Ishikawa (cell line): ENCODE measurements around the gene RAVER2.

Experiments used
- CEBPB ChIP-seq: IDR thresholded peaks from 2 replicates; pipeline ENCODE4 v1.6.1; 2012
- CREB1 ChIP-seq: IDR thresholded peaks from 2 replicates; pipeline ENCODE4 v1.6.1; 2012; ENCODE audit warnings: low read depth
- EGR1 ChIP-seq: IDR thresholded peaks from 2 replicates; pipeline ENCODE4 v1.6.1; 2012
- EP300 ChIP-seq: IDR thresholded peaks from 2 replicates; pipeline ENCODE4 v1.6.1; 2012; ENCODE audit warnings: borderline replicate concordance
- FOXM1 ChIP-seq: IDR thresholded peaks from 2 replicates; pipeline ENCODE4 v1.6.1; 2012; ENCODE audit warnings: low read depth, borderline replicate concordance
- MAX ChIP-seq: IDR thresholded peaks from 2 replicates; pipeline ENCODE4 v1.6.1; 2012
- NFIC ChIP-seq: IDR thresholded peaks from 2 replicates; pipeline ENCODE4 v1.6.1; 2012
- RAD21 ChIP-seq: IDR thresholded peaks from 2 replicates; pipeline ENCODE4 v1.6.1; 2012; ENCODE audit warnings: low read depth
- TAF1 ChIP-seq: IDR thresholded peaks from 2 replicates; pipeline ENCODE4 v1.6.1; 2012; ENCODE audit warnings: low read depth, mild to moderate bottlenecking
- TCF12 ChIP-seq: IDR thresholded peaks from 2 replicates; pipeline ENCODE4 v1.6.1; 2012; ENCODE audit warnings: low read depth
- TEAD4 ChIP-seq: IDR thresholded peaks from 2 replicates; pipeline ENCODE4 v1.6.1; 2012
- USF1 ChIP-seq: IDR thresholded peaks from 2 replicates; pipeline ENCODE4 v1.6.1; 2012
- YY1 ChIP-seq: IDR thresholded peaks from 2 replicates; pipeline ENCODE4 v1.6.1; 2012; ENCODE audit warnings: low read depth
- ZBTB7A ChIP-seq: IDR thresholded peaks from 2 replicates; pipeline ENCODE4 v1.6.1; 2012; ENCODE audit warnings: low read depth
- TF ChIP-seq, protein P1 (sequence below): IDR thresholded peaks from 2 replicates; pipeline ENCODE4 v1.6.1; 2012; ENCODE audit warnings: low read depth, mild to moderate bottlenecking

RAVER2 gene

DNA sequence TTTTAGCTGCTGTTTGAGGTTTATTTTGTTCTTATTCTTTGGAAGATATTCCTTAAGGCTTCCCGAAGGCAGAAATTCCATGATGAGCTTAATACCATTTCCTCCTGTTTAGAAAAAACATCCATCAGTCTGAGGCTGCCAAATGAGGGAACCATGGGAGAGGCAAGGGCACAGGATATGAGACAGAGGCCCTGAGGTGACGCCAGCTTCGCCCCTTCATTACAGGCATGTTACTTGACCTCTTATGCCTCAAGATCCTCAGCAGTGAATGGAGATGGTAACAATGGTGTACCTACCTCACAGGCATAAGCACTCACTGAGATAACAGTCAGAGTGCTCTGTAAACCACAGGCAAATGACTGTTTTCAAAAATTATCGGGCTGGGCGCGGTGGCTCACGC, 93.6 kb downstream of the RAVER2 start:
- TF ChIP-seq CEBPB, result no peak
- TF ChIP-seq MAX, result no peak
- no peak for TF ChIP-seq TEAD4
- TF ChIP-seq RAD21, result no peak
- no peak for TF ChIP-seq NFIC
- no peak for TF ChIP-seq TCF12
- no peak for TF ChIP-seq ZBTB7A
- TF ChIP-seq YY1, result no peak
- TF ChIP-seq EP300, result no peak
- no peak for TF ChIP-seq EGR1
- TF ChIP-seq CREB1, result no peak
- no peak for TF ChIP-seq TAF1
- TF ChIP-seq USF1, result no peak

GRCh38 chr1:64839261-64839660, 94.4 kb downstream of the RAVER2 start:
- TF ChIP-seq FOXM1 (no peak), EP300 (no peak), USF1 (no peak), EGR1 (no peak), NFIC (no peak), MAX (no peak), CEBPB (no peak), ZBTB7A (no peak), CREB1 (no peak), YY1 (no peak), TEAD4 (no peak), RAD21 (no peak), TAF1 (no peak), TCF12 (no peak)
- TF ChIP-seq, protein P1, sequence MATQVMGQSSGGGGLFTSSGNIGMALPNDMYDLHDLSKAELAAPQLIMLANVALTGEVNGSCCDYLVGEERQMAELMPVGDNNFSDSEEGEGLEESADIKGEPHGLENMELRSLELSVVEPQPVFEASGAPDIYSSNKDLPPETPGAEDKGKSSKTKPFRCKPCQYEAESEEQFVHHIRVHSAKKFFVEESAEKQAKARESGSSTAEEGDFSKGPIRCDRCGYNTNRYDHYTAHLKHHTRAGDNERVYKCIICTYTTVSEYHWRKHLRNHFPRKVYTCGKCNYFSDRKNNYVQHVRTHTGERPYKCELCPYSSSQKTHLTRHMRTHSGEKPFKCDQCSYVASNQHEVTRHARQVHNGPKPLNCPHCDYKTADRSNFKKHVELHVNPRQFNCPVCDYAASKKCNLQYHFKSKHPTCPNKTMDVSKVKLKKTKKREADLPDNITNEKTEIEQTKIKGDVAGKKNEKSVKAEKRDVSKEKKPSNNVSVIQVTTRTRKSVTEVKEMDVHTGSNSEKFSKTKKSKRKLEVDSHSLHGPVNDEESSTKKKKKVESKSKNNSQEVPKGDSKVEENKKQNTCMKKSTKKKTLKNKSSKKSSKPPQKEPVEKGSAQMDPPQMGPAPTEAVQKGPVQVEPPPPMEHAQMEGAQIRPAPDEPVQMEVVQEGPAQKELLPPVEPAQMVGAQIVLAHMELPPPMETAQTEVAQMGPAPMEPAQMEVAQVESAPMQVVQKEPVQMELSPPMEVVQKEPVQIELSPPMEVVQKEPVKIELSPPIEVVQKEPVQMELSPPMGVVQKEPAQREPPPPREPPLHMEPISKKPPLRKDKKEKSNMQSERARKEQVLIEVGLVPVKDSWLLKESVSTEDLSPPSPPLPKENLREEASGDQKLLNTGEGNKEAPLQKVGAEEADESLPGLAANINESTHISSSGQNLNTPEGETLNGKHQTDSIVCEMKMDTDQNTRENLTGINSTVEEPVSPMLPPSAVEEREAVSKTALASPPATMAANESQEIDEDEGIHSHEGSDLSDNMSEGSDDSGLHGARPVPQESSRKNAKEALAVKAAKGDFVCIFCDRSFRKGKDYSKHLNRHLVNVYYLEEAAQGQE, result no peak

DNA sequence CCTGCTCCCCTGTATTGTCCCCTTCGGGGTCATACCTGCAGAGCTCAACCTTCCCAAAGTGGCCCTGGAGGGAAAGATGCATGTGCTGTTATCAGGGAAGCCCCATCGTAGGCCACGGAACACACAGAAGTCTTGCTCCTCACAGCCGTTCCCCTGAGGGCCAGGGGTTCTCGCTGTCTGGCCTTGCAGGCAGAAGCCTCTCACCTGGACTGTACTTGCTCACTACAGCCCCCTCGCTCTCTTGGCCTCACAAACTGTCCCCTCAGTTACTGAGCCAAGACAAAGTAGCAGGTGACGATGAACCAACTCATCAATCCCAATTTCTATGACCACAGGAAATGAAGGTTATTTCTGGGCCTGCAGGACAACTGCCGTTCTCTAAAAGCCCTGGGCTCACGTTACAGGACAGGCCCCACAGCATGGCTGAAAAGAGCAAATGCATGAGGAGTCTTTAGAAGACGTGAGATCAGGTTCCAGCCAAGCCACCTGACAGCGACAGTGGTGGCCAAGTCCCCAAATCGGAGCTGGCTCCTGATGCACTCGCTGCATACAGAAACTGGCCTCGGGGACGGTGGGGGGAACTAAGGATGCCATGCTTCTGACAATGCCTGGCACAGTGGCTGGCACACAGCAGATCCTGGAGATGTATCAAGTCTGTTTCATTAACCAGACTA, 95.0 kb downstream of the RAVER2 start:
- TF ChIP-seq RAD21 (no peak), USF1 (no peak), TEAD4 (no peak), EP300 (no peak), ZBTB7A (no peak), YY1 (no peak), NFIC (no peak), CEBPB (no peak), TAF1 (no peak), MAX (no peak), CREB1 (no peak), EGR1 (no peak), TCF12 (no peak), FOXM1 (no peak)
- TF ChIP-seq, protein P1, result no peak

- TF ChIP-seq CREB1 (no peak), USF1 (no peak), CEBPB (peak; percentile 28; the same call in 1 of the 2 replicates), ZBTB7A (no peak), FOXM1 (no peak)
These were observed 96.6 kb downstream of the RAVER2 start for GRCh38 chr1:64841330-64842065.
